Loucy (cell line): Measurements from ENCODE around the gene ZNF619.

ENCODE experiments used
- CTCF ChIP-seq: fragments of 200-600 bp; sonication (generic); conservative IDR thresholded peaks from 2 replicates; pipeline ENCODE4 v1.5.1; 2014; ENCODE audit warnings: mild to moderate bottlenecking, antibody characterized with exemption, low read length
- EZH2phosphoT487 ChIP-seq: fragments of 200-600 bp; IDR thresholded peaks from 2 replicates; pipeline ENCODE4 v1.6.1; 2018; ENCODE audit warnings: antibody characterized with exemption, mild to moderate bottlenecking, moderate library complexity, borderline replicate concordance

DNA sequence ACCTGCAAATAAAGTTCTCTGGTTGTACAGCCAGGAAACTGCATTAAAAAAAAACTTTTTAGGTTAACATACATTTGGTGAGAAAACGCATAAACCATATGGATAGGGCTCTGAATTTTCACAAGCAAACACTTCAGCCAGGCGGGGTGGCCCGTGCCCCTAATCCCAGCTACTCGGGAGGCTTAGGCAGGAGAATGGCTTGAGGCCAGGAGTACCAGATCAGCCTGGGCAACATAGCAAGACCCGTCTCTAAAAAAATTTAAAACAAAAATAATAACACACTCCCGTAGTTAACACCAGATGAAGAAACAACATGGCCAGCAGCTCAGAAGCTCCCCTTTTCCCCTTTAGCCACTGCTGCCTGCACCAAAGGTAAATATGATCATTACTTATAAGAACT is 23.0 kb upstream of the ZNF619 start:
- TF ChIP-seq CTCF (no peak), EZH2phosphoT487 (no peak)
